BLaER1 treated with 17β-estradiol and CSF1 and Interleukin-3, amounts not matched to agents 10 nM and 100 nM (cell line): ENCODE results near the gene SBF2.
A peak's percentile ranks its signal among the peaks of the same experiment; 100 is the strongest.

Source experiments
- H3K27ac ChIP-seq, 11 experiments: shearing (Covaris generic); formaldehyde crosslinking; 2 replicates each; pipeline ENCODE4 v1.8.1; 2022
- H3K27me3 ChIP-seq, 11 experiments: shearing (Covaris generic); formaldehyde crosslinking; 2 replicates each; pipeline ENCODE4 v1.8.1; 2022
- H3K36me3 ChIP-seq, 11 experiments: shearing (Covaris generic); formaldehyde crosslinking; 2 replicates each; pipeline ENCODE4 v1.8.1; 2022
- H3K4me1 ChIP-seq, 10 experiments: shearing (Covaris generic); formaldehyde crosslinking; 2 replicates each; pipeline ENCODE4 v1.8.1; 2022
- H3K4me2 ChIP-seq, 11 experiments: shearing (Covaris generic); formaldehyde crosslinking; 2 replicates each; pipeline ENCODE4 v1.8.1; 2022
- H3K4me3 ChIP-seq, 10 experiments: shearing (Covaris generic); formaldehyde crosslinking; 2 replicates each; pipeline ENCODE4 v1.8.1; 2022
- H3K9ac ChIP-seq, 11 experiments: shearing (Covaris generic); formaldehyde crosslinking; 2 replicates each; pipeline ENCODE4 v1.8.1; 2022
- H3K9me3 ChIP-seq, 11 experiments: shearing (Covaris generic); formaldehyde crosslinking; replicated peaks in 1 of 11; 2 replicates each; pipeline ENCODE4 v1.8.1; 2022
- H4K20me1 ChIP-seq, 11 experiments: shearing (Covaris generic); formaldehyde crosslinking; 2 replicates each; pipeline ENCODE4 v1.8.1; 2022
- Cebpa-rat ChIP-seq, 11 experiments: shearing (Covaris generic); IDR thresholded peaks; 2 replicates each; pipeline ENCODE4 v1.8.1; 2022

SBF2 gene

GRCh38 chr11:10327254-10327653 lies 33.2 kb upstream of the SBF2 start:
- peak overlapping the region in 4 of 11 experiments; percentile 54 to 84 (median 81); a peak in 5 of 22 replicates for H3K27ac ChIP-seq
- H3K4me1 ChIP-seq = peaks cover 0 to 95% (median 15%) of the 10 kb centered on the region in 10 experiments; a peak in 10 of 20 replicates
- H3K4me3 ChIP-seq = no peak overlapping the region
- 0 out of 22 replicates have a peak, but pooled peaks of 1 of the 11 experiments have one; percentile 14 for TF ChIP-seq Cebpa-rat (IDR thresholded peaks at IDR 0.05)
- peak overlapping the region in 5 of 11 experiments; percentile 17 to 92 (median 64); a peak in 10 of 22 replicates for H3K4me2 ChIP-seq
- H3K27me3 ChIP-seq = no peaks in the 10 kb centered on the region
- H3K9ac ChIP-seq = peak overlapping the region in 1 of 11 experiments; percentile 61; a peak in 1 of 22 replicates
- H3K36me3 ChIP-seq = no peaks in the 10 kb centered on the region
- H4K20me1 ChIP-seq = no peaks in the 10 kb centered on the region
- H3K9me3 ChIP-seq = peaks cover 0 to 15% (median 0%) of the 10 kb centered on the region in 11 experiments; a peak in 2 of 22 replicates

- H3K4me1 ChIP-seq = peaks cover 0 to 90% (median 15%) of the 10 kb centered on the region in 10 experiments; a peak in 10 of 20 replicates
- peak overlapping the region in 3 of 11 experiments; percentile 29 to 84 (median 84); a peak in 4 of 22 replicates for H3K27ac ChIP-seq
- no peak overlapping the region for H3K4me3 ChIP-seq
- TF ChIP-seq Cebpa-rat (IDR thresholded peaks at IDR 0.05) = no peak
- H3K9me3 ChIP-seq = peaks cover 0 to 13% (median 0%) of the 10 kb centered on the region in 11 experiments; a peak in 2 of 22 replicates
- H3K36me3 ChIP-seq = no peaks in the 10 kb centered on the region
- H4K20me1 ChIP-seq = no peaks in the 10 kb centered on the region
- no peaks in the 10 kb centered on the region for H3K27me3 ChIP-seq
- H3K4me2 ChIP-seq = peak overlapping the region in 5 of 11 experiments; percentile 17 to 92 (median 64); a peak in 7 of 22 replicates
- no peak overlapping the region for H3K9ac ChIP-seq
These were observed 32.3 kb upstream of the SBF2 start for GRCh38 chr11:10326012-10326964.

- H4K20me1 ChIP-seq = no peaks in the 10 kb centered on the region
- H3K9me3 ChIP-seq = peaks cover 0 to 13% (median 0%) of the 10 kb centered on the region in 11 experiments; a peak in 2 of 22 replicates
- TF ChIP-seq Cebpa-rat (IDR thresholded peaks at IDR 0.05) = no peak
- peaks cover 0 to 82% (median 15%) of the 10 kb centered on the region in 10 experiments; a peak in 10 of 20 replicates for H3K4me1 ChIP-seq
- H3K27ac ChIP-seq = no peak overlapping the region
- no peak overlapping the region for H3K4me3 ChIP-seq
- H3K36me3 ChIP-seq = no peaks in the 10 kb centered on the region
- no peaks in the 10 kb centered on the region for H3K27me3 ChIP-seq
- peak overlapping the region in 3 of 11 experiments; percentile 64 to 92 (median 82); a peak in 6 of 22 replicates for H3K4me2 ChIP-seq
- H3K9ac ChIP-seq = peak overlapping the region in 1 of 11 experiments; percentile 15; a peak in 1 of 22 replicates
These were observed 31.4 kb upstream of the SBF2 start for GRCh38 chr11:10325277-10326011.

- H3K27ac ChIP-seq = no peak overlapping the region
- H3K4me2 ChIP-seq = peak overlapping the region in 2 of 11 experiments; percentile 82 to 92; a peak in 4 of 22 replicates
- peaks cover 0 to 13% (median 0%) of the 10 kb centered on the region in 11 experiments; a peak in 2 of 22 replicates for H3K9me3 ChIP-seq
- no peaks in the 10 kb centered on the region for H4K20me1 ChIP-seq
- no peaks in the 10 kb centered on the region for H3K27me3 ChIP-seq
- H3K4me3 ChIP-seq = no peak overlapping the region
- no peak for TF ChIP-seq Cebpa-rat (IDR thresholded peaks at IDR 0.05)
- H3K9ac ChIP-seq = no peak overlapping the region
- peaks cover 0 to 72% (median 15%) of the 10 kb centered on the region in 10 experiments; a peak in 10 of 20 replicates for H3K4me1 ChIP-seq
- H3K36me3 ChIP-seq = no peaks in the 10 kb centered on the region
These were observed 30.5 kb upstream of the SBF2 start for GRCh38 chr11:10324474-10324873.

GRCh38 chr11:10323793-10324170 lies 29.8 kb upstream of the SBF2 start:
- H3K27ac ChIP-seq = no peak overlapping the region
- H3K9me3 ChIP-seq = peaks cover 0 to 13% (median 0%) of the 10 kb centered on the region in 11 experiments; a peak in 2 of 22 replicates
- peaks cover 0 to 65% (median 14%) of the 10 kb centered on the region in 10 experiments; a peak in 14 of 20 replicates for H3K4me1 ChIP-seq
- peak overlapping the region in 3 of 11 experiments; percentile 50 to 72 (median 69); a peak in 6 of 22 replicates for H3K4me2 ChIP-seq
- no peak overlapping the region; a peak in 1 of 22 replicates for H3K9ac ChIP-seq
- no peaks in the 10 kb centered on the region for H4K20me1 ChIP-seq
- no peak overlapping the region for H3K4me3 ChIP-seq
- no peak for TF ChIP-seq Cebpa-rat (IDR thresholded peaks at IDR 0.05)
- no peaks in the 10 kb centered on the region for H3K27me3 ChIP-seq
- no peaks in the 10 kb centered on the region for H3K36me3 ChIP-seq

- H3K4me2 ChIP-seq = peak overlapping the region in 5 of 11 experiments; percentile 27 to 72 (median 50); a peak in 8 of 22 replicates
- H4K20me1 ChIP-seq = no peaks in the 10 kb centered on the region
- H3K36me3 ChIP-seq = no peaks in the 10 kb centered on the region
- no peak overlapping the region for H3K4me3 ChIP-seq
- H3K4me1 ChIP-seq = peaks cover 6 to 60% (median 17%) of the 10 kb centered on the region in 10 experiments; a peak in 18 of 20 replicates
- H3K27ac ChIP-seq = 0 out of 22 replicates have a peak overlapping the region, but pooled peaks of 1 of the 11 experiments have one; percentile 1
- TF ChIP-seq Cebpa-rat (IDR thresholded peaks at IDR 0.05) = no peak
- peak overlapping the region in 1 of 11 experiments; percentile 26; a peak in 3 of 22 replicates for H3K9ac ChIP-seq
- H3K27me3 ChIP-seq = no peaks in the 10 kb centered on the region
- peaks cover 0 to 13% (median 0%) of the 10 kb centered on the region in 11 experiments; a peak in 2 of 22 replicates for H3K9me3 ChIP-seq
These were observed 29.1 kb upstream of the SBF2 start for GRCh38 chr11:10322830-10323792.

GRCh38 chr11:10322401-10322800 lies 28.4 kb upstream of the SBF2 start:
- H3K4me1 ChIP-seq = peaks cover 13 to 60% (median 20%) of the 10 kb centered on the region in 10 experiments; a peak in 18 of 20 replicates
- H3K27ac ChIP-seq = 0 out of 22 replicates have a peak overlapping the region, but pooled peaks of 2 of the 11 experiments have one; percentile 1 to 13
- no peaks in the 10 kb centered on the region for H3K36me3 ChIP-seq

More at GRCh38 chr11:10322401-10322800, 28.4 kb upstream of the SBF2 start:
- no peak for TF ChIP-seq Cebpa-rat (IDR thresholded peaks at IDR 0.05)
- Histone ChIP-seq H3K9ac (peak overlapping the region in 1 of 11 experiments; percentile 26; a peak in 2 of 22 replicates), H4K20me1 (no peaks in the 10 kb centered on the region), H3K4me3 (no peak overlapping the region), H3K9me3 (peaks cover 0 to 8% (median 0%) of the 10 kb centered on the region in 11 experiments; a peak in 2 of 22 replicates), H3K27me3 (no peaks in the 10 kb centered on the region), H3K4me2 (peak overlapping the region in 3 of 11 experiments; percentile 50 to 72 (median 69); a peak in 6 of 22 replicates)
